Hepatocyte (in vitro differentiated cells): Measurements from ENCODE around the gene IL11RA. TPM values are rescaled to one million over a fixed set of nuclear protein-coding genes. Genes with fewer than 3 reads are reported as not detected.

Experiments used
- DNase-seq: peaks from one replicate; pipeline ENCODE4 v3.0.0-alpha.2; 2016; ENCODE audit warnings: low spot score
- H2AFZ ChIP-seq: fragments of 200-600 bp; sonication (generic); 2 replicates; pipeline ENCODE4 v1.6.0; 2016; ENCODE audit warnings: antibody characterized with exemption, mild to moderate bottlenecking
- H3K27ac ChIP-seq: fragments of 200-600 bp; sonication (generic); 2 replicates; pipeline ENCODE4 v1.5.1; 2016; ENCODE audit warnings: mild to moderate bottlenecking
- H3K27me3 ChIP-seq: fragments of 200-600 bp; sonication (generic); 2 replicates; pipeline ENCODE4 v1.6.1; 2016
- H3K36me3 ChIP-seq: fragments of 200-600 bp; sonication (generic); replicated peaks from 2 replicates; pipeline ENCODE4 v1.5.1; 2016; ENCODE audit warnings: low read depth; ENCODE audit not compliant: insufficient read depth
- H3K4me1 ChIP-seq: fragments of 200-600 bp; sonication (generic); 2 replicates; pipeline ENCODE4 v1.5.1; 2016; ENCODE audit warnings: mild to moderate bottlenecking, moderate library complexity; ENCODE audit not compliant: insufficient read depth
- H3K4me2 ChIP-seq: fragments of 200-600 bp; sonication (generic); 2 replicates; pipeline ENCODE4 v1.6.0; 2016
- H3K4me3 ChIP-seq: fragments of 200-600 bp; sonication (generic); 2 replicates; pipeline ENCODE4 v1.5.1; 2016; ENCODE audit warnings: mild to moderate bottlenecking
- H3K79me2 ChIP-seq: fragments of 200-600 bp; sonication (generic); 2 replicates; pipeline ENCODE4 v1.6.0; 2017; ENCODE audit warnings: mild to moderate bottlenecking
- H3K9me2 ChIP-seq: fragments of 200-600 bp; sonication (generic); replicated peaks from 2 replicates; pipeline ENCODE4 v1.6.0; 2017; ENCODE audit warnings: mild to moderate bottlenecking; ENCODE audit not compliant: insufficient read depth
- H3K9me3 ChIP-seq: fragments of 200-600 bp; sonication (generic); 2 replicates; pipeline ENCODE4 v1.5.1; 2016; ENCODE audit warnings: low read depth, mild to moderate bottlenecking
- H4K20me1 ChIP-seq: fragments of 200-600 bp; sonication (generic); 2 replicates; pipeline ENCODE4 v1.6.0; 2016; ENCODE audit warnings: mild to moderate bottlenecking; ENCODE audit not compliant: insufficient read depth, poor library complexity, severe bottlenecking
- EZH2 ChIP-seq: fragments of 200-600 bp; sonication (generic); IDR thresholded peaks from 2 replicates; pipeline ENCODE4 v1.6.1; 2016; ENCODE audit warnings: antibody characterized with exemption, mild to moderate bottlenecking, borderline replicate concordance
- EZH2phosphoT487 ChIP-seq: fragments of 200-600 bp; sonication (generic); IDR thresholded peaks from one replicate; pipeline ENCODE4 v1.6.1; 2018; ENCODE audit warnings: antibody characterized with exemption, mild to moderate bottlenecking, low read depth, moderate library complexity; ENCODE audit not compliant: unreplicated experiment, severe bottlenecking
- WGBS: methylation state at CpG from one replicate; pipeline ENCODE4 v1.1.6; 2016; ENCODE audit warnings: low lambda C conversion rate; ENCODE audit errors: missing lambda C conversion rate; 5-methylcytosine and 5-hydroxymethylcytosine counted together
- polyA plus RNA-seq: library from polyadenylated mRNA; unstranded; fragments of >200 nt; fragmentation: Nextera tagmentation; extraction: Ambion mirVana; gene quantifications from 2 replicates; pipeline ENCODE4 v1.2.1, GENCODE V29; 2016
- total RNA-seq: library from RNA; depleted of rRNA; stranded (reverse); fragments of >200 nt; gene quantifications from 2 replicates; pipeline ENCODE4 v1.2.3, GENCODE V29; 2014
- TF ChIP-seq, protein P1 (sequence below): fragments of 200-600 bp; sonication (generic); IDR thresholded peaks from 2 replicates; pipeline ENCODE4 v1.5.1; 2016; ENCODE audit warnings: antibody characterized with exemption, mild to moderate bottlenecking; ENCODE audit not compliant: poor library complexity

Gene IL11RA
- total and polyA plus RNA-seq, 2 experiments from 2014 or later = 74.6 to 97.2 TPM

DNA sequence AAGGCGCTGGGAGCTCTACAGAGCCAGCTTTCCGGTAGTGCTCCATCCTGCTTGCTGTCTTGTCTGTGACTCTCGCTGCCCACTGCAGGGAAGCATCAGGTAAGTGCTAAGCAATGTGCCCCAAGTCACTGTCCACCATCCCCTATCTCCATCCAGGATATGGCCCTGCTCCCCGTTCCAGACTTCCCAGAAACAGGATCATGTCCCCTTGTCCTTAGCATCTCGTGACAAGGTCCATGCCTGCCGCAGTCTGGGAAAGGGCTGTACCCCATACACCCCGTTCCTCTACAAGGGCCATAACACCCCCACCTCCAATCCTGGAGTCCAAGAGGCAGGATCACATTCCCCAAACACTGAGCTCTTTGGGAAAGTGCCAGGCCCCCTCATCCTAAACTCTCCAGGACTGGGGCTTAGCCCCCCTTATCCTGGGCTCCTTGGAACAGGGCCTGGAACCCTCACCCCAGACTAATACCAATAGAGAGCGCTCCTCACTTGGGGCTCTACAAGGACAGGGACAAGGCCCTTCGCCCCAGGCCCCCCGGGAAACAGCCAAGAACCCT is 40.7 kb upstream of the IL11RA start:
- peak overlapping the region; percentile 82 for H3K27ac ChIP-seq
- H2AFZ ChIP-seq = peak overlapping the region; percentile 94
- H3K9me2 ChIP-seq = no peaks in the 10 kb centered on the region
- no peaks in the 10 kb centered on the region for H3K27me3 ChIP-seq
- peak overlapping the region; percentile 92 for H3K4me2 ChIP-seq
- TF ChIP-seq, protein P1, sequence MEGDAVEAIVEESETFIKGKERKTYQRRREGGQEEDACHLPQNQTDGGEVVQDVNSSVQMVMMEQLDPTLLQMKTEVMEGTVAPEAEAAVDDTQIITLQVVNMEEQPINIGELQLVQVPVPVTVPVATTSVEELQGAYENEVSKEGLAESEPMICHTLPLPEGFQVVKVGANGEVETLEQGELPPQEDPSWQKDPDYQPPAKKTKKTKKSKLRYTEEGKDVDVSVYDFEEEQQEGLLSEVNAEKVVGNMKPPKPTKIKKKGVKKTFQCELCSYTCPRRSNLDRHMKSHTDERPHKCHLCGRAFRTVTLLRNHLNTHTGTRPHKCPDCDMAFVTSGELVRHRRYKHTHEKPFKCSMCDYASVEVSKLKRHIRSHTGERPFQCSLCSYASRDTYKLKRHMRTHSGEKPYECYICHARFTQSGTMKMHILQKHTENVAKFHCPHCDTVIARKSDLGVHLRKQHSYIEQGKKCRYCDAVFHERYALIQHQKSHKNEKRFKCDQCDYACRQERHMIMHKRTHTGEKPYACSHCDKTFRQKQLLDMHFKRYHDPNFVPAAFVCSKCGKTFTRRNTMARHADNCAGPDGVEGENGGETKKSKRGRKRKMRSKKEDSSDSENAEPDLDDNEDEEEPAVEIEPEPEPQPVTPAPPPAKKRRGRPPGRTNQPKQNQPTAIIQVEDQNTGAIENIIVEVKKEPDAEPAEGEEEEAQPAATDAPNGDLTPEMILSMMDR = no peak
- TF ChIP-seq EZH2phosphoT487 (no peak), EZH2 (no peak)
- H3K36me3 ChIP-seq = no peaks in the 10 kb centered on the region
- peak; percentile 26 for DNase-seq
- H3K4me1 ChIP-seq = peaks cover 9% of the 10 kb centered on the region
- no peaks in the 10 kb centered on the region for H3K9me3 ChIP-seq
- 66% methylated on average over 10 of the region's 10 CpGs for WGBS
- no peaks in the 10 kb centered on the region for H4K20me1 ChIP-seq
- H3K79me2 ChIP-seq = peaks cover 13% of the 10 kb centered on the region
- peak overlapping the region; percentile 67 for H3K4me3 ChIP-seq

DNA sequence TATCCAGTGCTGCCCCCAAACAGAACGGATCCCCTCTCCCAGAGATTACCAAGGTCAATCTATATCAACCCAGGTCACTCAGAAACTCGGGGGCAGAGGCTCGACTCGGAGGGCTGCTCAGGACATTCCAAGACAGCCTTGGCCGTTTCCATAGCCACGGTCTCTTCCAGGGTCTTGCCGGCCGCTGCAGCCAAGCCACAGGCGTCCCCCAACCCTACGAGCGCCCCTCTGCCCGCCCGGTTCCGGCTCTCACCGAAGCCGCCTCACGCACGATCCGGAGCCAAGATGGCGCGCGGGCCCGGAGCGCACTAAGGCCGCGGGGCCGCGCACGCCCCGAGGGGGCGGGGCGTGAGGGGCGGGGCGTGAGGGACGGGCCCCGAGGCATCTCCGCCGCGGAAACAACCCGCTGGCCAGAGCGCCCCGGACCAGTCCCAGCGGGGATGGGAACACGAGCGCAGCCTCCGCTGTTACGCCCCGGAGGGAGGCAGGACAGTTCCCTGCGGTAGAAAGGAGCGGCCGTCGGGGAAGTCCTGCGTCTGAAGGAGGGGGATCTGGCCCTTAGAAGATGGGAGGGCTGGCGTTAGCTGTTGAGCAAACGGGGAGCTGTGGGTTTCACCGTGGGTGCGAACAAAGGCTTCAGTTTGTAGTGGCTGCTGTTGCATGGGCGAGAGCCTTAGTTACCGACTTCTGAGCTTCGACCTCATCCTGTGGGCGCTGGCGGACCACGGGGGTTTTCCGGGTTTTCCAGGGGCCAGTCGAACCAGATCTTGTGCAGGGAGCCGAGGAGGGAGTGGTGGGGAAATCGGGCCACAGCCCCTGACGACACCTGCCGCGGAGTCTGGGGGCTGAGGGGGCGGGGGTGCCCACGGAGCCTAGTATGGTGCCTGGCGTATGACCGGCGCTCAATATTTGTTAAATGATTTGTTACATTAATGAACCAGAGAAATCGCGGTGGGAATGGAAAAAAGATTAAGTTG is 39.9 kb upstream of the IL11RA start, which contains the start of gene RPP25L:
Gene RPP25L (minus strand): TSS at position 287 of the 977 bp plus-strand sequence. CDS start 801 bp downstream, outside the sequence.
- Histone ChIP-seq H2AFZ (peak within 1 kb of the TSS; percentile 94), H3K27me3 (no peaks in the 10 kb centered on the region), H3K9me3 (no peaks in the 10 kb centered on the region), H3K36me3 (no peaks in the 10 kb centered on the region), H3K4me3 (peak within 1 kb of the TSS; percentile 67), H3K27ac (peak within 1 kb of the TSS; percentile 82), H3K79me2 (peaks cover 13% of the 10 kb centered on the region), H3K9me2 (no peaks in the 10 kb centered on the region), H3K4me2 (peak within 1 kb of the TSS; percentile 92), H3K4me1 (peaks cover 6% of the 10 kb centered on the region), H4K20me1 (no peaks in the 10 kb centered on the region)
- TF ChIP-seq EZH2 (no peak), EZH2phosphoT487 (no peak)
- TF ChIP-seq, protein P1 = no peak
- DNase-seq = peak; percentile 96
- 2% methylated on average over 64 of the region's 77 CpGs for WGBS

DNA sequence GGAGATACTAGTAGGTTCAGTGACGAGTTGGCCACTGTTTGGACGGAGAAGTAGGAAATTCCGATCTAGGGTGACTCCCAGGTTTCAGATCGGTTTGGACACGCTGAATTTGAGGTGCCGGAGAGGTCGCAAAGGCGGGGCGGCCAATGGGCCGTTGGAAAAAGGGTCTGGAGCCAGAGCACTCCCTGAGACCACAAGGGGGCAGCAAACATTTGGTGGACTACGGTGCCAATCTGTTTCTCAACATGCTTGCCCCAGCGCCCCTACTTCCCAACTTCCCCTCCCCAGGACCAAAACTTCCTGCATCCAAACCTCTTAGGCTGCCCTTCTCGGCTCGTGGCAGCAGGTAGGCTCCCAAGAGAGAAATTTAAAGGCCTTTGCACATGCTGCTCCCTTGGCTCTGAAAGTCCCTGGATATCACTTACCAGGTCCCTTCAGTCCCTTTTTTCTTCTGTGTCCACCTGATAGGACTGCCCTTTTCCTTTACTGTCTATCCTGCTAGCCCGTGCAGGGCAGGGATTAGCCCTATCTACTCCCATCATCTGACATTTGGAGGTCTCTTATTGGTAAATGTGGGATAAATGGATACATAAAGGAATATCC is 39.1 kb upstream of the IL11RA start:
- H3K4me1 ChIP-seq = peaks cover 6% of the 10 kb centered on the region
- no peak for TF ChIP-seq EZH2
- TF ChIP-seq, protein P1 = peak; percentile 88
- no peaks in the 10 kb centered on the region for H3K27me3 ChIP-seq
- peak overlapping the region; percentile 67 for H3K4me3 ChIP-seq
- H3K9me2 ChIP-seq = no peaks in the 10 kb centered on the region
- H3K79me2 ChIP-seq = peaks cover 13% of the 10 kb centered on the region
- H3K9me3 ChIP-seq = no peaks in the 10 kb centered on the region
- peak overlapping the region; percentile 94 for H2AFZ ChIP-seq
- H3K36me3 ChIP-seq = no peaks in the 10 kb centered on the region
- H4K20me1 ChIP-seq = no peaks in the 10 kb centered on the region
- DNase-seq = peak; percentile 92
- 7% methylated on average over 15 of the region's 15 CpGs for WGBS
- H3K27ac ChIP-seq = peak overlapping the region; percentile 82
- H3K4me2 ChIP-seq = peak overlapping the region; percentile 92
